ENCODE data around the gene GPR4.
A peak's percentile ranks its signal among the peaks of the same experiment; 100 is the strongest.
"Not testable (repeated sequence)": the region's sequence is repeated elsewhere in the genome, so short reads cannot be mapped to it uniquely, and the experiment has no call there.

GPR4 gene

DNA sequence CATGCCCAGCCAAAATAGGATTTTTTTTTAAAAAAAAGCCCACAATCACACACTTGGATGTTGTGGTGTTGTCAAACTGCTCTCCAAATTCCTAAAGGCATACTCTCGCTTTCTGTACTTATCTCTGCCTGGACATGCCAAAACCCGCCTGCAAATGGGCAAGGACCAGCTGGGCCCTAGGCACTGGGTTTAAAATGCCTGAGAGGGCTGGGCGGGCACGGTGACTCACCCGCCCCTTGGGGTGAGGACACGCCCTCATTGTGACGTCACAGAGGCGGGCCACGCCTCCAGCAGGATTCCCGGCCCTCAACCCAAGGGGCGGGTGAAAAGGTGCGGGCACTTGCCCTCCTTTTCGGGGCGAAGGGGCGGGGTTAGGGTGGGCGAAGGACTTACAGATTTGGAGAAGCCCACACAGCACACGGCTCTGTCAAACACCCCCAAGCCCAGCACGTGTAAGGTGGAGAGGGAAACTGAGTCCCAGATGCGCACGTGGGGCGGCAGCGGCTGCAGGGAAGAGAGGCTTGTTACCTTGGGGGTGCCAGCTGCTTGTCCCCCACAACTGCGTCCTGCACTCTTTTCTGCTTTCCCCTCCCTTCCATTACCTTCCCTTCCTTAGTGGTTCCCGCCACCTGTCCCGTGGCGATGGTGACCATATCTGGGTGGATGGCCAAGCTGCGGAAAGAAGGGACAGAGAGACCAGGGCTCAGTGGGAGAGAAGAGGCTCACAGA is 30.6 kb upstream of the GPR4 start:
- peak; percentile 93 for ATAC-seq
- TF ChIP-seq ESRRG (CRISPR knock-in tag; IDR thresholded peaks at IDR 0.05) (no peak), ZFP30 (CRISPR knock-in tag; IDR thresholded peaks at IDR 0.05) (no peak), TOX (CRISPR knock-in tag; IDR thresholded peaks at IDR 0.05; ENCODE audit: borderline replicate concordance) (no peak), GLIS3 (CRISPR knock-in tag; IDR thresholded peaks at IDR 0.05) (no peak), CSDC2 (CRISPR knock-in tag; IDR thresholded peaks at IDR 0.05) (no peak), RARB (CRISPR knock-in tag; IDR thresholded peaks at IDR 0.05) (no peak)
- TF ChIP-seq, protein P1, sequence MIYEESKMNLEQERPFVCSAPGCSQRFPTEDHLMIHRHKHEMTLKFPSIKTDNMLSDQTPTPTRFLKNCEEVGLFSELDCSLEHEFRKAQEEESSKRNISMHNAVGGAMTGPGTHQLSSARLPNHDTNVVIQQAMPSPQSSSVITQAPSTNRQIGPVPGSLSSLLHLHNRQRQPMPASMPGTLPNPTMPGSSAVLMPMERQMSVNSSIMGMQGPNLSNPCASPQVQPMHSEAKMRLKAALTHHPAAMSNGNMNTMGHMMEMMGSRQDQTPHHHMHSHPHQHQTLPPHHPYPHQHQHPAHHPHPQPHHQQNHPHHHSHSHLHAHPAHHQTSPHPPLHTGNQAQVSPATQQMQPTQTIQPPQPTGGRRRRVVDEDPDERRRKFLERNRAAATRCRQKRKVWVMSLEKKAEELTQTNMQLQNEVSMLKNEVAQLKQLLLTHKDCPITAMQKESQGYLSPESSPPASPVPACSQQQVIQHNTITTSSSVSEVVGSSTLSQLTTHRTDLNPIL (CRISPR knock-in tag; IDR thresholded peaks at IDR 0.05; ENCODE audit: low read depth) = no peak
- TF ChIP-seq, protein P2, sequence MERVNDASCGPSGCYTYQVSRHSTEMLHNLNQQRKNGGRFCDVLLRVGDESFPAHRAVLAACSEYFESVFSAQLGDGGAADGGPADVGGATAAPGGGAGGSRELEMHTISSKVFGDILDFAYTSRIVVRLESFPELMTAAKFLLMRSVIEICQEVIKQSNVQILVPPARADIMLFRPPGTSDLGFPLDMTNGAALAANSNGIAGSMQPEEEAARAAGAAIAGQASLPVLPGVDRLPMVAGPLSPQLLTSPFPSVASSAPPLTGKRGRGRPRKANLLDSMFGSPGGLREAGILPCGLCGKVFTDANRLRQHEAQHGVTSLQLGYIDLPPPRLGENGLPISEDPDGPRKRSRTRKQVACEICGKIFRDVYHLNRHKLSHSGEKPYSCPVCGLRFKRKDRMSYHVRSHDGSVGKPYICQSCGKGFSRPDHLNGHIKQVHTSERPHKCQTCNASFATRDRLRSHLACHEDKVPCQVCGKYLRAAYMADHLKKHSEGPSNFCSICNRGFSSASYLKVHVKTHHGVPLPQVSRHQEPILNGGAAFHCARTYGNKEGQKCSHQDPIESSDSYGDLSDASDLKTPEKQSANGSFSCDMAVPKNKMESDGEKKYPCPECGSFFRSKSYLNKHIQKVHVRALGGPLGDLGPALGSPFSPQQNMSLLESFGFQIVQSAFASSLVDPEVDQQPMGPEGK (CRISPR knock-in tag; IDR thresholded peaks at IDR 0.05; ENCODE audit: borderline replicate concordance) = no peak

- TF ChIP-seq ESRRG (CRISPR knock-in tag; IDR thresholded peaks at IDR 0.05) (no peak), ISL1 (CRISPR knock-in tag; IDR thresholded peaks at IDR 0.05) (peak; percentile 19; the same call in 1 of the 2 replicates), ZFP3 (CRISPR knock-in tag; IDR thresholded peaks at IDR 0.05) (no peak)
- peak; percentile 77 for ATAC-seq
These were observed 28.5 kb upstream of the GPR4 start for GRCh38 chr19:45630463-45630862.

DNA sequence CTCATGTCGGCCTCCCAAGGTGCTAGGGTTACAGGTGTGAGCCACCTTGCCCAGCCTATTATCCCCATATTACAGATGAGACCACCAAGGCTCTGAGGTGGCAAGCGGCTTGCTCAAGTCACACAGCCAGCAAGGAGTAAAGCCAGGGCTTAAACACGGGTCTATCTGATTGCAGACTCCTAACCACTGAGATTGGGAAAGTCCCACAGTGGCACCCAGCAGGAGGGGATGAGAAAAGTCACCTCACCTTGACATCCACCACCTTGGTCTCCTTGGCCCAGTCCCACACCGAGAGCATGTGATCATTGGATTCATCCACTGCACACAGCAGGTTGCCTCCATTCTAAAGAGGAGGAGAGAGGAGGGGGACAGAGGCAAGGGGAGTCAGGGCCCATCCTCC is 27.7 kb upstream of the GPR4 start:
- ATAC-seq = no peak
- TF ChIP-seq, protein P3, sequence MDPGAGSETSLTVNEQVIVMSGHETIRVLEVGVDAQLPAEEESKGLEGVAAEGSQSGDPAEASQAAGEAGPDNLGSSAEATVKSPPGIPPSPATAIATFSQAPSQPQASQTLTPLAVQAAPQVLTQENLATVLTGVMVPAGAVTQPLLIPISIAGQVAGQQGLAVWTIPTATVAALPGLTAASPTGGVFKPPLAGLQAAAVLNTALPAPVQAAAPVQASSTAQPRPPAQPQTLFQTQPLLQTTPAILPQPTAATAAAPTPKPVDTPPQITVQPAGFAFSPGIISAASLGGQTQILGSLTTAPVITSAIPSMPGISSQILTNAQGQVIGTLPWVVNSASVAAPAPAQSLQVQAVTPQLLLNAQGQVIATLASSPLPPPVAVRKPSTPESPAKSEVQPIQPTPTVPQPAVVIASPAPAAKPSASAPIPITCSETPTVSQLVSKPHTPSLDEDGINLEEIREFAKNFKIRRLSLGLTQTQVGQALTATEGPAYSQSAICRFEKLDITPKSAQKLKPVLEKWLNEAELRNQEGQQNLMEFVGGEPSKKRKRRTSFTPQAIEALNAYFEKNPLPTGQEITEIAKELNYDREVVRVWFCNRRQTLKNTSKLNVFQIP (CRISPR knock-in tag; IDR thresholded peaks at IDR 0.05; ENCODE audit: borderline replicate concordance, low read depth) = no peak
- TF ChIP-seq ARNTL (CRISPR knock-in tag; IDR thresholded peaks at IDR 0.05; ENCODE audit: borderline replicate concordance, low read depth) (no peak), PPARA (CRISPR knock-in tag; IDR thresholded peaks at IDR 0.05; ENCODE audit: borderline replicate concordance) (no peak), TSHZ2 (CRISPR knock-in tag; IDR thresholded peaks at IDR 0.05) (no peak), ZNF70 (CRISPR knock-in tag; IDR thresholded peaks at IDR 0.05) (no peak), ISL1 (CRISPR knock-in tag; IDR thresholded peaks at IDR 0.05) (no peak)
- TF ChIP-seq, protein P1 (CRISPR knock-in tag; IDR thresholded peaks at IDR 0.05; ENCODE audit: low read depth) = no peak

- not testable (repeated sequence) for ATAC-seq
These were observed 26.2 kb upstream of the GPR4 start for GRCh38 chr19:45628219-45628618.

- ATAC-seq = no peak
- TF ChIP-seq, protein P4, sequence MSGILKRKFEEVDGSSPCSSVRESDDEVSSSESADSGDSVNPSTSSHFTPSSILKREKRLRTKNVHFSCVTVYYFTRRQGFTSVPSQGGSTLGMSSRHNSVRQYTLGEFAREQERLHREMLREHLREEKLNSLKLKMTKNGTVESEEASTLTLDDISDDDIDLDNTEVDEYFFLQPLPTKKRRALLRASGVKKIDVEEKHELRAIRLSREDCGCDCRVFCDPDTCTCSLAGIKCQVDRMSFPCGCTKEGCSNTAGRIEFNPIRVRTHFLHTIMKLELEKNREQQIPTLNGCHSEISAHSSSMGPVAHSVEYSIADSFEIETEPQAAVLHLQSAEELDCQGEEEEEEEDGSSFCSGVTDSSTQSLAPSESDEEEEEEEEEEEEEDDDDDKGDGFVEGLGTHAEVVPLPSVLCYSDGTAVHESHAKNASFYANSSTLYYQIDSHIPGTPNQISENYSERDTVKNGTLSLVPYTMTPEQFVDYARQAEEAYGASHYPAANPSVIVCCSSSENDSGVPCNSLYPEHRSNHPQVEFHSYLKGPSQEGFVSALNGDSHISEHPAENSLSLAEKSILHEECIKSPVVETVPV (CRISPR knock-in tag; IDR thresholded peaks at IDR 0.05) = no peak
- no peak for TF ChIP-seq RARB (CRISPR knock-in tag; IDR thresholded peaks at IDR 0.05)
These were observed 22.0 kb upstream of the GPR4 start for GRCh38 chr19:45623984-45624383.

Measured in SK-N-SH treated with all-trans-retinoic acid at 6 μM for 48 hours (cell line).